SK-N-SH (cell line): ENCODE data around the gene GATC. TPM values are rescaled to one million over a fixed set of nuclear protein-coding genes. Genes with fewer than 3 reads are reported as not detected.

Experiments used
- CTCF ChIA-PET: fragments of 300-600, 350-600 bp; formaldehyde crosslinking; extraction: SDS; loops from one replicate; lab custom pipeline; 2021; lab: Yijun Ruan, JAX
- POLR2A ChIA-PET: fragments of 350-600 bp; sonication (Branson Sonifier 250); formaldehyde crosslinking; extraction: SDS; loops from one replicate; lab custom pipeline; 2020; ENCODE audit warnings: antibody characterized with exemption, inconsistent platforms; lab: Yijun Ruan, JAX
- DNase-seq: peaks from one replicate; pipeline ENCODE4 v3.0.0; 2012
- H2AFZ ChIP-seq: fragments of 200-600 bp; sonication (generic); 2 replicates; pipeline ENCODE4 v1.8.1; 2016; ENCODE audit warnings: antibody characterized with exemption, mild to moderate bottlenecking, low read depth
- H3F3A ChIP-seq: fragments of 200-600 bp; sonication (generic); replicated peaks from 2 replicates; pipeline ENCODE3; 2016; ENCODE audit warnings: antibody characterized with exemption, mild to moderate bottlenecking; ENCODE audit not compliant: insufficient read depth
- H3K27ac ChIP-seq, 2 experiments: fragments of 200-500 bp in 1 of 2; fragments of 200-600 bp in 1 of 2; sonication (Bioruptor generic) in 1 of 2; sonication (generic), shearing (Covaris generic) in 1 of 2; 2 replicates each; pipeline versions ENCODE4 v1.5.1 to v1.6.1; 2014 to 2016; ENCODE audit warnings: low read depth in 2 of 2, inconsistent platforms in 1 of 2, low read length in 1 of 2, mild to moderate bottlenecking in 1 of 2, mixed read lengths in 1 of 2
- H3K27me3 ChIP-seq: fragments of 200-600 bp; sonication (generic), shearing (Covaris generic); 2 replicates; pipeline ENCODE4 v1.6.1; 2016; ENCODE audit warnings: mixed run types; ENCODE audit not compliant: insufficient read depth
- H3K36me3 ChIP-seq, 2 experiments: fragments of 200-500 bp in 1 of 2; fragments of 200-600 bp in 1 of 2; sonication (Bioruptor generic) in 1 of 2; sonication (generic) in 1 of 2; replicated peaks in 1 of 2; 2 replicates each; pipeline versions ENCODE3 to v1.5.1; 2014 to 2016; ENCODE audit warnings: low read length in 1 of 2, mild to moderate bottlenecking in 1 of 2; ENCODE audit not compliant: insufficient read depth in 2 of 2, control insufficient read depth in 1 of 2
- H3K4me1 ChIP-seq, 2 experiments: fragments of 200-500 bp in 1 of 2; fragments of 200-600 bp in 1 of 2; sonication (Bioruptor generic) in 1 of 2; sonication (generic), shearing (Covaris generic) in 1 of 2; 2 replicates each; pipeline versions ENCODE4 v1.5.1 to v1.6.1; 2014 to 2016; ENCODE audit warnings: low read depth in 1 of 2, low read length in 1 of 2, mixed run types in 1 of 2; ENCODE audit not compliant: insufficient read depth in 2 of 2, control insufficient read depth in 1 of 2
- H3K4me2 ChIP-seq: fragments of 200-600 bp; sonication (generic), shearing (Covaris generic); 2 replicates; pipeline ENCODE4 v1.6.1; 2017; ENCODE audit warnings: mixed run types
- H3K4me3 ChIP-seq, 2 experiments: fragments of 200-500 bp in 1 of 2; fragments of 200-600 bp in 1 of 2; sonication (Bioruptor generic) in 1 of 2; sonication (generic), shearing (Covaris generic) in 1 of 2; 2 replicates each; pipeline versions ENCODE4 v1.5.1 to v1.8.1; 2014 to 2016; ENCODE audit warnings: low read depth in 2 of 2, inconsistent platforms in 1 of 2, low read length in 1 of 2, mild to moderate bottlenecking in 1 of 2, mixed read lengths in 1 of 2, moderate library complexity in 1 of 2
- H3K79me2 ChIP-seq: fragments of 200-600 bp; sonication (generic); 2 replicates; pipeline ENCODE4 v1.8.1; 2017; ENCODE audit warnings: mild to moderate bottlenecking; ENCODE audit not compliant: insufficient read depth
- H3K9ac ChIP-seq: fragments of 200-600 bp; sonication (generic); 2 replicates; pipeline ENCODE4 v1.6.1; 2017; ENCODE audit warnings: mixed run types
- H3K9me2 ChIP-seq: fragments of 200-600 bp; sonication (generic); 2 replicates; pipeline ENCODE4 v1.6.1; 2017; ENCODE audit warnings: mixed run types
- H3K9me3 ChIP-seq: fragments of 200-600 bp; sonication (generic); 2 replicates; pipeline ENCODE4 v1.6.1; 2017; ENCODE audit warnings: mixed run types, mild to moderate bottlenecking, moderate library complexity
- H4K20me1 ChIP-seq: fragments of 200-600 bp; sonication (generic); 2 replicates; pipeline ENCODE4 v1.6.1; 2017; ENCODE audit warnings: mild to moderate bottlenecking, mixed run types; ENCODE audit not compliant: insufficient read depth
- FOSL2 ChIP-seq: IDR thresholded peaks from 2 replicates; pipeline ENCODE4 v1.4.0; 2012; ENCODE audit warnings: low read depth, mild to moderate bottlenecking, moderate library complexity, borderline replicate concordance
- FOXJ3 ChIP-seq: sonication (generic); formaldehyde crosslinking; IDR thresholded peaks from 2 replicates; pipeline ENCODE4 v1.5.1; 2020; ENCODE audit warnings: mild to moderate bottlenecking, missing genetic modification reagents
- FOXM1 ChIP-seq: IDR thresholded peaks from 2 replicates; pipeline ENCODE4 v1.4.0; 2012; ENCODE audit warnings: low read depth, mild to moderate bottlenecking
- MEF2A ChIP-seq: IDR thresholded peaks from 2 replicates; pipeline ENCODE4 v1.4.0; 2012; ENCODE audit warnings: low read depth, borderline replicate concordance
- NFIC ChIP-seq: IDR thresholded peaks from 2 replicates; pipeline ENCODE4 v1.4.0; 2012; ENCODE audit warnings: borderline replicate concordance
- POLR2AphosphoS5 ChIP-seq: IDR thresholded peaks from 2 replicates; pipeline ENCODE4 v1.6.1; 2012; ENCODE audit warnings: low read depth, low read length
- RFX5 ChIP-seq: IDR thresholded peaks from 2 replicates; pipeline ENCODE4 v1.6.1; 2012; ENCODE audit warnings: mild to moderate bottlenecking, improper control_type of control experiment, low read length
- RXRA ChIP-seq: IDR thresholded peaks from 2 replicates; pipeline ENCODE4 v1.4.0; 2012; ENCODE audit warnings: low read depth, mild to moderate bottlenecking, borderline replicate concordance
- TCF12 ChIP-seq: IDR thresholded peaks from 2 replicates; pipeline ENCODE4 v1.4.0; 2012
- TEAD4 ChIP-seq: IDR thresholded peaks from 2 replicates; pipeline ENCODE4 v1.4.0; 2012; ENCODE audit warnings: mild to moderate bottlenecking, borderline replicate concordance; ENCODE audit not compliant: insufficient read depth
- YY1 ChIP-seq: IDR thresholded peaks from 2 replicates; pipeline ENCODE4 v1.4.0; 2012; ENCODE audit warnings: low read depth, mild to moderate bottlenecking
- WGBS: methylation state at CpG from one replicate; pipeline ENCODE4 v1.1.6; 2017; ENCODE audit warnings: low lambda C conversion rate; 5-methylcytosine and 5-hydroxymethylcytosine counted together
- polyA plus RNA-seq, 3 experiments: library from polyadenylated mRNA; depleted of rRNA; stranded (reverse); fragments of >200 nt; gene quantifications; 2 replicates each; pipeline ENCODE4 v1.2.3, GENCODE V29; 2012
- TF ChIP-seq, protein P1 (sequence below): IDR thresholded peaks from 2 replicates; pipeline ENCODE4; 2012
- TF ChIP-seq, protein P2 (sequence below): fragments of 150-350 bp; IDR thresholded peaks from 2 replicates; pipeline ENCODE4 v1.6.1; 2017; ENCODE audit warnings: antibody characterized with exemption, low read length, low read depth, borderline replicate concordance

Gene GATC
- polyA plus RNA-seq, 1 of the 3 experiments (the other 2 are of a cell fraction) = 10.6 TPM

DNA sequence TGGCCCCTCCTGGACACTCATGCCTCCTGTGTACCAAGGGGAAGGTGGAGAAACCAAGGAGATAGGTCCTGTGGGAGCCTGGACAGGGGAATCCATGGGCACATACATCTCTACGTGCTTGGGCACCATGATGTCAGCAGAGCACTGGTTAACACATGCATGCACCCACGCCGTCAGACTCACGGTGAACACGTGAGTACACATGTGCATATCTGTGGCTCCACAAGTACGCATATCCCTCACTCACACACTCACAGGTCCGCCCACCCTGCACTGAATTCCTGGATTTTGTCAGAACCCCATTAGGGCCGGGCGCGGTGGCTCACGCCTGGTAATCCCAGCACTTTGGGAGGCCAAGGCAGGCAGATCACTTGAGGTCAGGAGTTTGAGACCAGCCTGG, 37.5 kb upstream of the GATC start:
- no peaks in the 10 kb centered on the region for H3F3A ChIP-seq
- ChIA-PET CTCF (interaction anchor here (1.2 to 3.2 kb wide), 4 partner anchors 20 to 106 kb away, joined by 3 to 14 read pairs (median 4); partner anchors contain the start of gene SIRT4), POLR2A (interaction anchor here (0.6 kb wide), 1 partner anchor 199 kb away, joined by 6 read pairs; no protein-coding TSS in a partner anchor)
- H3K9me2 ChIP-seq = no peaks in the 10 kb centered on the region
- no peak overlapping the region for H3K4me2 ChIP-seq
- no peaks in the 10 kb centered on the region for H3K79me2 ChIP-seq
- no peaks in the 10 kb centered on the region for H3K36me3 ChIP-seq
- no peaks in the 10 kb centered on the region for H3K4me1 ChIP-seq
- TF ChIP-seq FOSL2 = no peak
- TF ChIP-seq, protein P1, sequence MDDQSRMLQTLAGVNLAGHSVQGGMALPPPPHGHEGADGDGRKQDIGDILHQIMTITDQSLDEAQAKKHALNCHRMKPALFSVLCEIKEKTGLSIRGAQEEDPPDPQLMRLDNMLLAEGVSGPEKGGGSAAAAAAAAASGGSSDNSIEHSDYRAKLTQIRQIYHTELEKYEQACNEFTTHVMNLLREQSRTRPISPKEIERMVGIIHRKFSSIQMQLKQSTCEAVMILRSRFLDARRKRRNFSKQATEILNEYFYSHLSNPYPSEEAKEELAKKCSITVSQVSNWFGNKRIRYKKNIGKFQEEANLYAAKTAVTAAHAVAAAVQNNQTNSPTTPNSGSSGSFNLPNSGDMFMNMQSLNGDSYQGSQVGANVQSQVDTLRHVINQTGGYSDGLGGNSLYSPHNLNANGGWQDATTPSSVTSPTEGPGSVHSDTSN = no peak
- TF ChIP-seq TEAD4 = no peak
- TF ChIP-seq FOXJ3 (CRISPR knock-in tag) = no peak
- no peak for TF ChIP-seq POLR2AphosphoS5
- TF ChIP-seq RFX5 = no peak
- TF ChIP-seq MEF2A = no peak
- TF ChIP-seq YY1 = no peak
- TF ChIP-seq, protein P2, sequence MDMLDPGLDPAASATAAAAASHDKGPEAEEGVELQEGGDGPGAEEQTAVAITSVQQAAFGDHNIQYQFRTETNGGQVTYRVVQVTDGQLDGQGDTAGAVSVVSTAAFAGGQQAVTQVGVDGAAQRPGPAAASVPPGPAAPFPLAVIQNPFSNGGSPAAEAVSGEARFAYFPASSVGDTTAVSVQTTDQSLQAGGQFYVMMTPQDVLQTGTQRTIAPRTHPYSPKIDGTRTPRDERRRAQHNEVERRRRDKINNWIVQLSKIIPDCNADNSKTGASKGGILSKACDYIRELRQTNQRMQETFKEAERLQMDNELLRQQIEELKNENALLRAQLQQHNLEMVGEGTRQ = no peak
- no peak for TF ChIP-seq FOXM1
- TF ChIP-seq RXRA = no peak
- 91% methylated on average over 11 of the region's 11 CpGs for WGBS
- H3K27me3 ChIP-seq = no peaks in the 10 kb centered on the region
- no peak overlapping the region for H3K27ac ChIP-seq
- H3K9ac ChIP-seq = no peak overlapping the region
- no peaks in the 10 kb centered on the region for H3K9me3 ChIP-seq
- H4K20me1 ChIP-seq = no peaks in the 10 kb centered on the region
- no peak for DNase-seq
- no peak overlapping the region for H2AFZ ChIP-seq
- H3K4me3 ChIP-seq = no peak overlapping the region

DNA sequence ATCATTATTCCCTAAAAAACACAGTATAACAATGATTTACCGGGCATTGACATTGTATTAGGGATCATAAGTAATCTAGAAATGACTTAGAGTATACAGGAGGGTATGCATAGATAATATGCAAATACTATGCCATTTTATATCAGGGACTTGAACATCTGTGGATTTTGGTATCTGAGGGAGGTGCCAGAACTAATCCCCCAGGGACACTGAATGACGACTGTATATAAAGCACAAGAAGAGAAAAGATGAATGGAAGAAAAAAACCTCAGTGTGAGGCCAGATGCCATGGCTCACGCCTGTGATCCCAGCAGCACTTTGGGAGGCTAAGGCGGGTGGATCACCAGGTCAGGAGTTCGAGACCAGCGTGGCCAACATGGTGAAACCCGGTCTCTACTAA, 33.8 kb upstream of the GATC start:
- Histone ChIP-seq H3K4me2 (no peak overlapping the region), H4K20me1 (no peaks in the 10 kb centered on the region), H3K9me2 (no peaks in the 10 kb centered on the region), H3K79me2 (no peaks in the 10 kb centered on the region), H3K4me1 (no peaks in the 10 kb centered on the region), H3F3A (no peaks in the 10 kb centered on the region), H3K9me3 (no peaks in the 10 kb centered on the region), H3K36me3 (no peaks in the 10 kb centered on the region), H2AFZ (no peak overlapping the region), H3K9ac (no peak overlapping the region), H3K4me3 (no peak overlapping the region), H3K27ac (no peak overlapping the region), H3K27me3 (no peaks in the 10 kb centered on the region)
- DNase-seq = no peak
- 69% methylated on average over 7 of the region's 7 CpGs for WGBS
- ChIA-PET CTCF (no interaction called here), POLR2A (no interaction called here)
- TF ChIP-seq RFX5 (no peak), TCF12 (no peak), NFIC (no peak)
